HepG2 (cell line): ENCODE results near the gene FBXL13. TPM values are rescaled to one million over a fixed set of nuclear protein-coding genes. Genes with fewer than 3 reads are reported as not detected.

Experiments used
- ATAC-seq: fragments of 200-7000 bp; cut with Tn5 transposase; 3 replicates; pipeline ENCODE4 v1.9.1; 2020; ENCODE audit warnings: mild to moderate bottlenecking, moderate library complexity
- BruUV-seq: library from RNA; stranded (reverse); fragments of 400-500 nt; replicated peaks from 2 replicates; lab custom pipeline; 2021; lab: Mats Ljungman, UMichigan
- CTCF ChIA-PET: fragments of 300-600 bp; formaldehyde crosslinking; extraction: SDS; loops from one replicate; lab custom pipeline; 2021; ENCODE audit warnings: low total read pairs, inconsistent platforms, low intra/inter-chr PET ratio; lab: Yijun Ruan, JAX
- POLR2A ChIA-PET: fragments of 350-600 bp; sonication (Branson Sonifier 250); formaldehyde crosslinking; loops from one replicate; lab custom pipeline; 2020; ENCODE audit warnings: antibody characterized with exemption, inconsistent platforms; lab: Yijun Ruan, JAX
- DNase-seq: peaks from one replicate; pipeline ENCODE4 v3.0.0-alpha.2; 2015; ENCODE audit warnings: low spot score
- FAIRE-seq: peaks from 3 replicates; lab custom pipeline; 2011; peaks lifted over from hg19 to GRCh38; lab: Jason Lieb, UNC
- H2AFZ ChIP-seq: one replicate; pipeline ENCODE4 v1.6.1; 2011; ENCODE audit warnings: low read length, inconsistent platforms
- H3K27ac ChIP-seq: fragments of 300-600 bp; 3 replicates; pipeline ENCODE4 v1.8.0; 2011; ENCODE audit warnings: mixed run types, mild to moderate bottlenecking, mixed read lengths, low read length, inconsistent platforms; ENCODE audit not compliant: insufficient read depth; ENCODE audit errors: extremely low read length
- H3K27me3 ChIP-seq, 2 experiments: fragments of 200-600 bp in 1 of 2; 2 replicates in 1 of 2; 3 replicates in 1 of 2; pipeline versions ENCODE4 v1.6.0 to v1.8.0; 2011; ENCODE audit warnings: low read length in 2 of 2, mild to moderate bottlenecking in 2 of 2, moderate library complexity in 2 of 2, inconsistent platforms in 1 of 2; ENCODE audit not compliant: insufficient read depth in 2 of 2, control insufficient read depth in 1 of 2
- H3K36me3 ChIP-seq, 2 experiments: fragments of 200-600 bp in 1 of 2; replicated peaks in 1 of 2; 2 replicates in 1 of 2; 3 replicates in 1 of 2; pipeline versions ENCODE4 v1.5.1 to v1.8.0; 2011; ENCODE audit warnings: low read length in 2 of 2, inconsistent platforms in 1 of 2; ENCODE audit not compliant: insufficient read depth in 2 of 2, control insufficient read depth in 1 of 2
- H3K4me1 ChIP-seq: 2 replicates; pipeline ENCODE4 v1.5.1; 2012; ENCODE audit warnings: low read length, inconsistent platforms; ENCODE audit not compliant: insufficient read depth
- H3K4me2 ChIP-seq: 2 replicates; pipeline ENCODE4 v1.6.0; 2011; ENCODE audit warnings: low read depth, low read length, inconsistent platforms
- H3K4me3 ChIP-seq, 3 experiments: fragments of 200-600 bp in 1 of 3; sonication (generic), shearing (Covaris generic) in 1 of 3; replicated peaks in 1 of 3; 2 replicates each; pipeline ENCODE4 v1.5.1; 2011 to 2016; ENCODE audit warnings: low read length in 3 of 3, inconsistent platforms in 2 of 3, low read depth in 2 of 3, mild to moderate bottlenecking in 2 of 3, control low read depth in 1 of 3, mixed read lengths in 1 of 3; ENCODE audit not compliant: insufficient read depth in 1 of 3
- H3K79me2 ChIP-seq: one replicate; pipeline ENCODE4 v1.6.1; 2011; ENCODE audit warnings: low read length, inconsistent platforms; ENCODE audit not compliant: insufficient read depth
- H3K9ac ChIP-seq: 2 replicates; pipeline ENCODE4 v1.6.0; 2011; ENCODE audit warnings: mild to moderate bottlenecking, low read depth, low read length, inconsistent platforms; ENCODE audit not compliant: insufficient read depth
- H3K9me3 ChIP-seq: 2 replicates; pipeline ENCODE4 v1.5.1; 2012; ENCODE audit warnings: mild to moderate bottlenecking, low read length
- H4K20me1 ChIP-seq: 2 replicates; pipeline ENCODE4 v1.6.0; 2011; ENCODE audit warnings: inconsistent platforms, mild to moderate bottlenecking, low read length, moderate library complexity; ENCODE audit not compliant: insufficient read depth
- CSRNP1 ChIP-seq: sonication (generic); formaldehyde crosslinking; IDR thresholded peaks from 2 replicates; pipeline ENCODE4 v1.8.1; 2023; ENCODE audit warnings: mild to moderate bottlenecking, missing genetic modification reagents
- FOSL1 ChIP-seq: sonication (generic); formaldehyde crosslinking; IDR thresholded peaks from 2 replicates; pipeline ENCODE4 v1.9.0; 2021; ENCODE audit warnings: missing genetic modification reagents, borderline replicate concordance
- FOXA1 ChIP-seq, 2 experiments: fragments of 450-650 bp in 1 of 2; sonication (generic) in 1 of 2; formaldehyde crosslinking in 1 of 2; IDR thresholded peaks; 2 replicates each; pipeline versions ENCODE4 v1.4.0 to v1.6.1; 2016 to 2020; ENCODE audit warnings: missing genetic modification reagents in 1 of 2
- HOXA9 ChIP-seq: sonication (generic); formaldehyde crosslinking; IDR thresholded peaks from 2 replicates; pipeline ENCODE4 v1.8.1; 2022; ENCODE audit warnings: missing genetic modification reagents, mild to moderate bottlenecking, moderate library complexity, borderline replicate concordance
- IKZF5 ChIP-seq: IDR thresholded peaks from 2 replicates; pipeline ENCODE4 v1.6.1; 2018; ENCODE audit warnings: missing genetic modification reagents, mild to moderate bottlenecking, missing compliant biosample characterization
- KLF16 ChIP-seq, 2 experiments: sonication (generic) in 1 of 2; formaldehyde crosslinking in 1 of 2; IDR thresholded peaks; 2 replicates each; pipeline versions ENCODE4 v1.6.1 to v1.8.0; 2016 to 2023; ENCODE audit warnings: missing genetic modification reagents in 2 of 2, missing compliant biosample characterization in 1 of 2
- MED8 ChIP-seq: sonication (generic); formaldehyde crosslinking; IDR thresholded peaks from 2 replicates; pipeline ENCODE4 v1.8.1; 2023; ENCODE audit warnings: mild to moderate bottlenecking, missing genetic modification reagents; ENCODE audit not compliant: insufficient replicate concordance
- SIN3B ChIP-seq: fragments of 150-350 bp; IDR thresholded peaks from 2 replicates; pipeline ENCODE4 v1.6.1; 2014; ENCODE audit warnings: low read length
- TOPORS ChIP-seq: sonication (generic); formaldehyde crosslinking; IDR thresholded peaks from 2 replicates; pipeline ENCODE4 v1.8.0; 2023; ENCODE audit warnings: mild to moderate bottlenecking, missing genetic modification reagents
- USF2 ChIP-seq, 2 experiments: sonication (generic) in 1 of 2; formaldehyde crosslinking in 1 of 2; IDR thresholded peaks; 2 replicates each; pipeline versions ENCODE4 v1.5.1 to v1.6.1; 2011 to 2020; ENCODE audit warnings: borderline replicate concordance in 1 of 2, low read depth in 1 of 2, low read length in 1 of 2, mild to moderate bottlenecking in 1 of 2, missing genetic modification reagents in 1 of 2, moderate library complexity in 1 of 2
- ZNF720 ChIP-seq: sonication (generic); formaldehyde crosslinking; IDR thresholded peaks from 2 replicates; pipeline ENCODE4 v1.4.0; 2020; ENCODE audit warnings: missing genetic modification reagents
- ZNF784 ChIP-seq: sonication (generic); formaldehyde crosslinking; IDR thresholded peaks from 2 replicates; pipeline ENCODE4 v1.5.1; 2020; ENCODE audit warnings: missing genetic modification reagents, mild to moderate bottlenecking, borderline replicate concordance
- WGBS: methylation state at CpG from one replicate; pipeline ENCODE4 v1.1.6; 2017; ENCODE audit warnings: low lambda C conversion rate; 5-methylcytosine and 5-hydroxymethylcytosine counted together
- in situ Hi-C: cut with HindIII; loops from 2 replicates; pipeline ENCODE4 v1.10.0; 2017; ENCODE audit warnings: low pct_unique_long_range_greater_than_20kb; ENCODE audit not compliant: extremely low pct_ligation_motif_present
- intact Hi-C: fragments of 100-400 bp; cut with micrococcal nuclease; formaldehyde crosslinking; loops from one replicate; pipeline ENCODE4 v1.10.0; 2022; ENCODE audit not compliant: unreplicated experiment
- polyA plus RNA-seq, 8 experiments: library from polyadenylated mRNA; depleted of rRNA in 3 of 8; stranded (reverse) in 7 of 8; unstranded in 1 of 8; fragments of >200 nt; fragmentation: Illumina TruSeq in 4 of 8; extraction: Trizol in 4 of 8; gene quantifications; 2 replicates each; pipeline versions ENCODE4 v1.2.1 to v1.2.3, GENCODE V29; 2011 to 2016; ENCODE audit warnings: low read depth in 4 of 8, missing spikeins in 1 of 8, mixed read lengths in 1 of 8; ENCODE audit not compliant: insufficient read depth in 1 of 8
- total RNA-seq, 5 experiments: library from RNA; depleted of rRNA; stranded (reverse); fragments of >200 nt; fragmentation: Illumina TruSeq; extraction: Trizol; gene quantifications; 2 replicates each; pipeline ENCODE4 v1.2.3, GENCODE V29; 2016; ENCODE audit warnings: low read depth in 1 of 5

Gene FBXL13
- total and polyA plus RNA-seq, 2 of the 13 experiments (the other 11 are each of a cell fraction or from before 2014, with no cell fraction given): 0.24 to 0.77 TPM

- TF ChIP-seq USF2 (IDR thresholded peaks at IDR 0.05; ENCODE audit: low read depth, low read length) (no peak), USF2 (CRISPR knock-in tag; IDR thresholded peaks at IDR 0.05; ENCODE audit: borderline replicate concordance) (no peak)
These were observed 158.2 kb downstream of the FBXL13 start (continued) for GRCh38 chr7:102916426-102916825.

- ATAC-seq: no peak
- WGBS: 89% methylated on average over 8 of the region's 8 CpGs
- Histone ChIP-seq H3K27ac (no peak overlapping the region), H3K9ac (no peak overlapping the region), H3K79me2 (no peaks in the 10 kb centered on the region), H3K4me2 (no peak overlapping the region), H3K36me3 (no peaks in the 10 kb centered on the region), H3K27me3 (no peaks in the 10 kb centered on the region), H3K4me3 (no peak overlapping the region), H3K9me3 (no peaks in the 10 kb centered on the region), H2AFZ (no peak overlapping the region), H4K20me1 (no peaks in the 10 kb centered on the region), H3K4me1 (no peaks in the 10 kb centered on the region)
- BruUV-seq: no TSS peak
- in situ Hi-C loops (no loop called here), intact Hi-C loops (no loop called here)
- CTCF ChIA-PET: no interaction called here
- no peak for FAIRE-seq
- DNase-seq: no peak
- POLR2A ChIA-PET: no interaction called here
- no peak for TF ChIP-seq MED8 (CRISPR knock-in tag)
- TF ChIP-seq TOPORS: no peak
- TF ChIP-seq FOSL1 (CRISPR knock-in tag): no peak
- no peak for TF ChIP-seq HOXA9 (CRISPR knock-in tag)
- no peak for TF ChIP-seq SIN3B
- no peak for TF ChIP-seq ZNF720 (CRISPR knock-in tag)
- TF ChIP-seq CSRNP1 (CRISPR knock-in tag): no peak
- TF ChIP-seq KLF16 (CRISPR knock-in tag; IDR thresholded peaks at IDR 0.05): no peak
- no peak for TF ChIP-seq FOXA1 (IDR thresholded peaks at IDR 0.05)
- TF ChIP-seq FOXA1 (CRISPR knock-in tag; IDR thresholded peaks at IDR 0.05): no peak
- TF ChIP-seq IKZF5 (CRISPR knock-in tag): no peak
- TF ChIP-seq ZNF784 (CRISPR knock-in tag): no peak
These were observed 160.0 kb downstream of the FBXL13 start for GRCh38 chr7:102914585-102914984.
